Mesenchymal stem cell (in vitro differentiated cells and primary cell): ENCODE results near the gene FTCD.

Experiments
- DNase-seq: peaks from one replicate; pipeline ENCODE4 v3.0.0-alpha.2; 2013
- H2AFZ ChIP-seq: one replicate; pipeline ENCODE4 v1.6.1; 2013; ENCODE audit warnings: low read depth, mild to moderate bottlenecking, control low read depth, inconsistent platforms, low read length, moderate library complexity
- H2AK5ac ChIP-seq: 2 replicates; pipeline ENCODE4 v1.6.1; 2013; ENCODE audit warnings: low read length, moderate library complexity, mild to moderate bottlenecking, inconsistent platforms; ENCODE audit not compliant: severe bottlenecking
- H2BK120ac ChIP-seq: one replicate; pipeline ENCODE4 v1.6.1; 2013; ENCODE audit warnings: low read depth, mild to moderate bottlenecking, inconsistent platforms, low read length, moderate library complexity
- H2BK12ac ChIP-seq, 2 experiments: one replicate each; pipeline ENCODE4 v1.6.1; 2013; ENCODE audit warnings: inconsistent platforms in 2 of 2, low read length in 2 of 2, mild to moderate bottlenecking in 2 of 2, moderate library complexity in 2 of 2, control low read depth in 1 of 2
- H2BK15ac ChIP-seq: one replicate; pipeline ENCODE4 v1.6.1; 2013; ENCODE audit warnings: mild to moderate bottlenecking, low read depth, inconsistent platforms; ENCODE audit not compliant: poor library complexity, severe bottlenecking
- H2BK5ac ChIP-seq: 2 replicates; pipeline ENCODE4 v1.6.1; 2013; ENCODE audit warnings: low read depth, mild to moderate bottlenecking, low read length, control low read depth, inconsistent platforms; ENCODE audit not compliant: poor library complexity, severe bottlenecking
- H3K14ac ChIP-seq, 2 experiments: one replicate each; pipeline ENCODE4 v1.6.1; 2013; ENCODE audit warnings: inconsistent platforms in 2 of 2, low read length in 2 of 2, control low read depth in 1 of 2, mild to moderate bottlenecking in 1 of 2, moderate library complexity in 1 of 2
- H3K18ac ChIP-seq, 2 experiments: one replicate each; pipeline ENCODE4 v1.6.1; 2013; ENCODE audit warnings: inconsistent platforms in 2 of 2, low read length in 2 of 2, control low read depth in 1 of 2, low read depth in 1 of 2, mild to moderate bottlenecking in 1 of 2
- H3K23ac ChIP-seq, 2 experiments: one replicate each; pipeline ENCODE4 v1.6.1; 2013; ENCODE audit warnings: inconsistent platforms in 2 of 2, low read length in 2 of 2, mild to moderate bottlenecking in 2 of 2, moderate library complexity in 2 of 2, control low read depth in 1 of 2
- H3K27ac ChIP-seq: 2 replicates; pipeline ENCODE4 v1.5.1; 2013; ENCODE audit warnings: mild to moderate bottlenecking, moderate library complexity, low read length, control low read depth, inconsistent platforms; ENCODE audit not compliant: poor library complexity, severe bottlenecking
- H3K27me3 ChIP-seq, 2 experiments: 2 replicates each; pipeline versions ENCODE4 v1.6.1 to v1.7.0; 2013; ENCODE audit warnings: low read length in 2 of 2, mild to moderate bottlenecking in 2 of 2, moderate library complexity in 2 of 2, control low read depth in 1 of 2, inconsistent platforms in 1 of 2; ENCODE audit not compliant: control insufficient read depth in 1 of 2, insufficient read depth in 1 of 2
- H3K36me3 ChIP-seq, 2 experiments: 2 replicates each; pipeline versions ENCODE4 v1.6.1 to v1.7.0; 2013; ENCODE audit warnings: low read length in 2 of 2, control low read depth in 1 of 2, inconsistent platforms in 1 of 2, low read depth in 1 of 2, mild to moderate bottlenecking in 1 of 2; ENCODE audit not compliant: insufficient read depth in 2 of 2, control insufficient read depth in 1 of 2
- H3K4ac ChIP-seq, 2 experiments: one replicate each; pipeline ENCODE4 v1.6.1; 2013; ENCODE audit warnings: inconsistent platforms in 2 of 2, low read length in 2 of 2, mild to moderate bottlenecking in 2 of 2, moderate library complexity in 2 of 2, control low read depth in 1 of 2, low read depth in 1 of 2
- H3K4me1 ChIP-seq: 2 replicates; pipeline ENCODE4 v1.6.1; 2013; ENCODE audit warnings: low read depth, low read length, control low read depth; ENCODE audit not compliant: control insufficient read depth, insufficient read depth
- H3K4me2 ChIP-seq: 2 replicates; pipeline ENCODE4 v1.6.1; 2013; ENCODE audit warnings: low read length, mild to moderate bottlenecking, inconsistent platforms; ENCODE audit not compliant: poor library complexity, severe bottlenecking
- H3K4me3 ChIP-seq, 2 experiments: 2 replicates each; pipeline versions ENCODE4 v1.5.1 to v1.7.0; 2013; ENCODE audit warnings: low read length in 2 of 2, mild to moderate bottlenecking in 2 of 2, control low read depth in 1 of 2, low read depth in 1 of 2; ENCODE audit not compliant: insufficient read depth in 1 of 2
- H3K79me1 ChIP-seq: replicated peaks from 2 replicates; pipeline ENCODE4 v1.6.1; 2013; ENCODE audit warnings: mild to moderate bottlenecking, control low read depth, low read length, inconsistent platforms; ENCODE audit not compliant: poor library complexity, severe bottlenecking
- H3K9ac ChIP-seq: 2 replicates; pipeline ENCODE4 v1.7.0; 2013; ENCODE audit warnings: mild to moderate bottlenecking, low read length, moderate library complexity
- H3K9me3 ChIP-seq: 2 replicates; pipeline ENCODE4 v1.7.0; 2013; ENCODE audit warnings: mild to moderate bottlenecking, low read length; ENCODE audit not compliant: control insufficient read depth
- H4K8ac ChIP-seq: one replicate; pipeline ENCODE4 v1.6.1; 2013; ENCODE audit warnings: inconsistent platforms, mild to moderate bottlenecking, low read length, moderate library complexity
- H4K91ac ChIP-seq: one replicate; pipeline ENCODE4 v1.6.1; 2013; ENCODE audit warnings: mild to moderate bottlenecking, low read length, inconsistent platforms
- WGBS: methylation state at CpG from one replicate; pipeline ENCODE4 v1.1.7; 2013; ENCODE audit warnings: mixed read lengths; 5-methylcytosine and 5-hydroxymethylcytosine counted together

FTCD gene

DNA sequence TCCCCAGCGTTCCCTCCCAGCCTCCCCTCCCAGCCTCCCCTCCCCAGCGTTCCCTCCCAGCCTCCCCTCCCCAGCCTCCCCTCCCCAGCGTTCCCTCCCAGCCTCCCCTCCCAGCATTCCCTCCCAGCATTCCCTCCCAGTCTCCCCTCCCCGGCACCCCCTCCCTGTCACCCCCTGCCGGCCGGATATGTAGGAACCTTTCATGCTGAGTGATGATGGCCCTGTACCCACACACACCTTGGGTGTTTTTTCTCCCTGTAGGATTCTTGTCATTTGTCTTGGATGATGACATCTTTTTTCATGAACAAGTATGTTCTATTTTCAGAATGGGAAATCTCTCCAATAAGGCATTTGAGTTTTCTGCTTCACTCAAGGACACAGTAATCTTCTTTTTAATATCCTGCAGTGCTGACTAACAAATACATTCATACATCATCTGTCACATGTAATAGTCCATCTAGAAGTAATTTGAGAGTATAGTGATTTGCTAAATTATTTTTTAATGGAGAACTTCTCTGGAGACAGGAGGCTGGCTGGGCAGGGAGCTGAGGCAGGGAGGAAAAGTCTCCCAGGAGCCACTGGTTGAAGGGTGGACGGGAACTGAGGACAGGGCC, 19.5 kb downstream of the FTCD start:
- 31% methylated on average over 4 of the region's 7 CpGs for WGBS

DNA sequence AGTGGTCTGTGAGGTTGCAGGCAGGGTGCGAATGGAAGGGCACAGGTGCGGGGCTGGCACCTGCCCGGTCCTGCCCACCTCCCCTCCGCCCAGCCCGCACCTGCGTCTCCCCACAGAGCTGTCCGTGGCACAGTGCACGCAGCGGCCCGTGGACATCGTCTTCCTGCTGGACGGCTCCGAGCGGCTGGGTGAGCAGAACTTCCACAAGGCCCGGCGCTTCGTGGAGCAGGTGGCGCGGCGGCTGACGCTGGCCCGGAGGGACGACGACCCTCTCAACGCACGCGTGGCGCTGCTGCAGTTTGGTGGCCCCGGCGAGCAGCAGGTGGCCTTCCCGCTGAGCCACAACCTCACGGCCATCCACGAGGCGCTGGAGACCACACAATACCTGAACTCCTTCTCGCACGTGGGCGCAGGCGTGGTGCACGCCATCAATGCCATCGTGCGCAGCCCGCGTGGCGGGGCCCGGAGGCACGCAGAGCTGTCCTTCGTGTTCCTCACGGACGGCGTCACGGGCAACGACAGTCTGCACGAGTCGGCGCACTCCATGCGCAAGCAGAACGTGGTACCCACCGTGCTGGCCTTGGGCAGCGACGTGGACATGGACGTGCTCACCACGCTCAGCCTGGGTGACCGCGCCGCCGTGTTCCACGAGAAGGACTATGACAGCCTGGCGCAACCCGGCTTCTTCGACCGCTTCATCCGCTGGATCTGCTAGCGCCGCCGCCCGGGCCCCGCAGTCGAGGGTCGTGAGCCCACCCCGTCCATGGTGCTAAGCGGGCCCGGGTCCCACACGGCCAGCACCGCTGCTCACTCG, 23.3 kb downstream of the FTCD start:
- peak overlapping the region in 1 of 2 experiments; percentile 13 for H3K18ac ChIP-seq
- H3K36me3 ChIP-seq = peaks cover 53 to 54% of the 10 kb centered on the region in 2 experiments
- H4K8ac ChIP-seq = no peak overlapping the region
- H2BK120ac ChIP-seq = no peak overlapping the region
- H3K4ac ChIP-seq = no peak overlapping the region
- peaks cover 16% of the 10 kb centered on the region for H3K4me1 ChIP-seq
- no peak overlapping the region for H3K4me3 ChIP-seq
- 97% methylated on average over 85 of the region's 85 CpGs for WGBS
- no peak overlapping the region for H3K9ac ChIP-seq
- no peak overlapping the region for H3K27ac ChIP-seq
- H3K27me3 ChIP-seq = peaks cover 0 to 8% of the 10 kb centered on the region in 2 experiments
- H3K4me2 ChIP-seq = no peak overlapping the region
- no peak overlapping the region for H3K23ac ChIP-seq
- H3K14ac ChIP-seq = peak overlapping the region in 1 of 2 experiments; percentile 2
- no peak overlapping the region for H4K91ac ChIP-seq
- H3K79me1 ChIP-seq = no peaks in the 10 kb centered on the region
- H3K9me3 ChIP-seq = peaks cover 3% of the 10 kb centered on the region
- no peak overlapping the region for H2AK5ac ChIP-seq
- no peak overlapping the region for H2BK15ac ChIP-seq
- no peak overlapping the region for H2AFZ ChIP-seq
- H2BK5ac ChIP-seq = no peak overlapping the region
- DNase-seq = peak; percentile 10
- H2BK12ac ChIP-seq = peak overlapping the region in 1 of 2 experiments; percentile 2

More for the DNA sequence above, 19.5 kb downstream of the FTCD start:
- Histone ChIP-seq H3K9me3 (no peaks in the 10 kb centered on the region), H3K36me3 (peaks cover 14 to 17% of the 10 kb centered on the region in 2 experiments), H3K4ac (no peak overlapping the region), H3K4me3 (no peak overlapping the region), H2BK12ac (no peak overlapping the region), H3K27ac (no peak overlapping the region), H3K23ac (no peak overlapping the region), H2BK15ac (no peak overlapping the region), H4K8ac (no peak overlapping the region), H2AK5ac (no peak overlapping the region), H3K18ac (no peak overlapping the region), H2BK5ac (no peak overlapping the region), H2BK120ac (no peak overlapping the region), H3K27me3 (peaks cover 15 to 32% of the 10 kb centered on the region in 2 experiments), H3K14ac (no peak overlapping the region), H2AFZ (no peak overlapping the region), H3K4me1 (peaks cover 18% of the 10 kb centered on the region), H3K79me1 (no peaks in the 10 kb centered on the region), H3K4me2 (no peak overlapping the region), H3K9ac (no peak overlapping the region), H4K91ac (no peak overlapping the region)
- DNase-seq = peak; percentile 10

DNA sequence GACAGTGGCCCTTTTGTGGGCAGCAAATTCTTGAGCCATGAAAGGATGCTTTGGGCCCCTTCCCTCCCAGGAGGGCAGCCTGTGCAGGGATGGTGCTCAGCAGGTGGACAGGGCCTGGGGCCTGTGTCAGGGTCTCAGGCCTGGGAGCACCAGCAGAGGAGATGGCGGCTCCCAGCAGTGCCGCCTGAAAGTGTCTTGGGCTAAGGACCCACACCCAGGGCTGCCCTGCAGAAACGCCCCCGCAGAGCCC, 23.9 kb downstream of the FTCD start:
- no peak overlapping the region for H3K4ac ChIP-seq
- H2BK5ac ChIP-seq = no peak overlapping the region

GRCh38 chr21:46130831-46131587, 24.4 kb downstream of the FTCD start:
- H4K8ac ChIP-seq = no peak overlapping the region
- H3K23ac ChIP-seq = no peak overlapping the region
- H2AFZ ChIP-seq = no peak overlapping the region
- H3K18ac ChIP-seq = peak overlapping the region in 1 of 2 experiments; percentile 9
- peaks cover 2% of the 10 kb centered on the region for H3K79me1 ChIP-seq
- H2BK5ac ChIP-seq = no peak overlapping the region
- no peak overlapping the region for H3K4me3 ChIP-seq
- H3K4me1 ChIP-seq = peaks cover 11% of the 10 kb centered on the region
- H3K27ac ChIP-seq = no peak overlapping the region
- H3K36me3 ChIP-seq = peaks cover 63 to 64% of the 10 kb centered on the region in 2 experiments
- H2BK15ac ChIP-seq = no peak overlapping the region
- no peak overlapping the region for H2BK12ac ChIP-seq
- peak overlapping the region; percentile 25 for H4K91ac ChIP-seq
- H3K4me2 ChIP-seq = no peak overlapping the region
- 90% methylated on average over 22 of the region's 22 CpGs for WGBS
- no peak overlapping the region for H3K14ac ChIP-seq
- H2BK120ac ChIP-seq = no peak overlapping the region
- no peak overlapping the region for H3K9ac ChIP-seq
- no peak overlapping the region for H2AK5ac ChIP-seq
- peaks cover 3% of the 10 kb centered on the region for H3K9me3 ChIP-seq
- DNase-seq = peak; percentile 25
- H3K27me3 ChIP-seq = no peaks in the 10 kb centered on the region
- no peak overlapping the region for H3K4ac ChIP-seq

More for the DNA sequence above, 23.9 kb downstream of the FTCD start:
- Histone ChIP-seq H3K9me3 (peaks cover 3% of the 10 kb centered on the region), H3K4me1 (peaks cover 14% of the 10 kb centered on the region), H3K36me3 (peaks cover 58 to 59% of the 10 kb centered on the region in 2 experiments), H3K14ac (no peak overlapping the region), H3K27ac (no peak overlapping the region), H4K8ac (no peak overlapping the region), H2BK120ac (no peak overlapping the region), H3K27me3 (peaks cover 0 to 3% of the 10 kb centered on the region in 2 experiments), H3K79me1 (peaks cover 2% of the 10 kb centered on the region), H2AFZ (no peak overlapping the region), H3K9ac (no peak overlapping the region), H3K23ac (no peak overlapping the region), H3K18ac (no peak overlapping the region), H2BK12ac (no peak overlapping the region), H4K91ac (no peak overlapping the region), H2BK15ac (no peak overlapping the region), H3K4me2 (no peak overlapping the region), H3K4me3 (no peak overlapping the region), H2AK5ac (no peak overlapping the region)
- 98% methylated on average over 4 of the region's 4 CpGs for WGBS
- peak; percentile 21 for DNase-seq
